ENCODE results near the gene LDLRAD3. TPM values are rescaled to one million over a fixed set of nuclear protein-coding genes. Genes with fewer than 3 reads are reported as not detected.

LDLRAD3 gene
- polyA plus RNA-seq, 2 donors = 4.8 to 5.1 TPM

DNA sequence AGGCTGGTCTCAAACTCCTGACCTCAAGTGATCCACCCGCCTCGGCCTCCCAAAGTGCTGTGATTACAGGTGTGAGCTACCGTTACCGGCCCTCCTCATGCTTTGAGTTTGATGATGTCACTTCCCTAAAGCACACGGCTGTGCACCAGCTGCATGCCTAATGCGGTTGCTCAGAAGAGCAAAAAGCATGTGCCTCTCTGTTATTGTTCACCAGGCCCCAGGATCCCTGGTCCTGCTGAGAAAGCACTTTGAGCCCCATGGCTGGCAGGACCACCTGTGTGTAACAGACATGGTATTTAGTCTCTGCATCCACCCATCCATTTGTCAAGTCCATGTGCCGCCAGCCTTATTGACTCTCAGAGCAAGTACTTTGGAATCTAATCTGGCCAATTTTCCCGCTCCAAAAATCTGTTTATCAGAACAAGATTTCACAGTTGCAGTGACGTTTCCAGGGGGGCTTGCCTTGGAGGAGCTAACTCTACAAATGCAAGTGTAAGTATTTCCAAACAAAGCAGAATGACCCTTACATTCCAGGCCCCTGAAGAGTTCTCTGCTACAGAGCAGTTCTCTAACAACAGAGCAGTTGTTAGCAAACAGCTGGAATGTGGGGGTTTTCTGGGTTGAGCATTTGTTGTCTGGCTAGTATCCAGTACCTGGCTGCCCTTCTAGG, 89.4 kb downstream of the LDLRAD3 start:
- peaks cover 0 to 4% of the 10 kb centered on the region in 2 donors for H3K4me1 ChIP-seq (ENCODE audit: control insufficient read depth in 2 of 2, insufficient read depth in 2 of 2, low read length in 1 of 2)
- no peaks in the 10 kb centered on the region for H3K27me3 ChIP-seq (ENCODE audit: control insufficient read depth in 1 of 2, insufficient read depth in 2 of 2, low read length in 2 of 2)
- 84% methylated on average over 9 of the region's 9 CpGs for WGBS, 2 donors
- no peak overlapping the region for H3K27ac ChIP-seq (ENCODE audit: low read depth in 2 of 2, low read length in 1 of 2)
- no peak overlapping the region for H3K4me3 ChIP-seq (ENCODE audit: low read depth in 1 of 2, low read length in 2 of 2)
- H3K9me3 ChIP-seq (ENCODE audit: control insufficient read depth in 2 of 2, insufficient read depth in 1 of 2, low read depth in 1 of 2, low read length in 1 of 2) = no peaks in the 10 kb centered on the region
- H3K36me3 ChIP-seq (ENCODE audit: control insufficient read depth in 2 of 2, insufficient read depth in 2 of 2, low read length in 1 of 2) = peaks cover 0 to 3% of the 10 kb centered on the region in 2 donors

DNA sequence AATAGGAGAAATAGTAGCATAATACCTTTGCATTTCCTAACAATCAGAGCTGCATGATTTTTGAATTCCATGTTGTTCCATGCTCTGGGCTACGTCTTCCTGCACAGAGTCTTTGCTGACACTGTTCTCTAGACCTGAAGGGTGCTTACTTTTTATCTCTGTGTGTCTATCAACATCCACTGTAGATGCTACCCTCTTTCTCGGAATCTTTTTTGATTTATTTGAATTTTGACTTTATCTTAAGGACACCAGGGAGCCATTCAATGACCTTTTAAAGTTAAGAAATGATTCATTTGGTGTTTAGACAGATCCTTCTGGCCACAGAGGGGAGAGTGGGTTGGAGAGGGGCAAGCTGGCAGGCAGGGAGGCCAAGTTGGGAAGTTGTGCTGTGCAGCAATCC, 90.1 kb downstream of the LDLRAD3 start:
- Histone ChIP-seq H3K4me3 (ENCODE audit: low read depth in 1 of 2, low read length in 2 of 2) (no peak overlapping the region), H3K27me3 (ENCODE audit: control insufficient read depth in 1 of 2, insufficient read depth in 2 of 2, low read length in 2 of 2) (no peaks in the 10 kb centered on the region), H3K4me1 (ENCODE audit: control insufficient read depth in 2 of 2, insufficient read depth in 2 of 2, low read length in 1 of 2) (peaks cover 0 to 4% of the 10 kb centered on the region in 2 donors), H3K36me3 (ENCODE audit: control insufficient read depth in 2 of 2, insufficient read depth in 2 of 2, low read length in 1 of 2) (peaks cover 0 to 3% of the 10 kb centered on the region in 2 donors), H3K9me3 (ENCODE audit: control insufficient read depth in 2 of 2, insufficient read depth in 1 of 2, low read depth in 1 of 2, low read length in 1 of 2) (no peaks in the 10 kb centered on the region), H3K27ac (ENCODE audit: low read depth in 2 of 2, low read length in 1 of 2) (no peak overlapping the region)
- WGBS, 2 donors = 92% methylated on average over 2 of the region's 2 CpGs

DNA sequence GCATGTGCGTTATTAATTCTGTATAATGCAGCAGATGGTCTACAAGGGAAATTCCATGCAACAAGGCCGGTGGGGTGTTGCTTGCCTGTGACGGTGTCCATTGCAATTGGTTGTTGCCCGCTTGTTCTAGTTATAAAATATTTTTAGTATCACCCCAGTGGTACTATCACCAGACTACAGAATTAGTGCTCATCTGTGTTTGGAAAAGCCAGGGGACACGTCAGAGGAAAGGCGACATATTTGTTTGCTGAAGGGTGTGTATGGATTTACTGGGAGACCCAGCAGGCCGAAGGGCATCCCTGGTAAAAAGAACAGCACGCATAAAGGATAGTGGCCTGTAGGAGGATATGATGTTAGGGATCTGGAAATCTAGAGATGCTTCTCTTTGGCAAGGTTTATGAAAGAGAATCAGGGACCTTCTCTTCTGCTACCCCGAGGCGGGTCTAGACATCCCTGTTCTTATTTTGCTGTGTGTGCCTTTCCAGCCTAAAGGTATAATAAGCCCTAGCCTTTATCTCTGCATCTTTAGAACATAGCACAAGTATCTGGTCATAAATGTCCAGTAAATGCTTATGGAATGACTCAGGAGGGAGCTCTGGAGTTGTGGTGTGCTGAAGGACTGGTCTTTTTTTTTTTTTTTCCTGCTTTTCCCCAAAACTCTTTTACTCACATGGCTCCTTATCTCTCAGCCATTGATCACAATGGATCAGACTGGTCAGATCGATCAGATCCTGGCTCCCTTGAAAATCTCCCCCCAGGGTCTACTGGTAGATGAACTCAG, 90.9 kb downstream of the LDLRAD3 start:
- 93 to 94% methylated on average over 11 of the region's 11 CpGs for WGBS, 2 donors
- Histone ChIP-seq H3K9me3 (ENCODE audit: control insufficient read depth in 2 of 2, insufficient read depth in 1 of 2, low read depth in 1 of 2, low read length in 1 of 2) (no peaks in the 10 kb centered on the region), H3K4me3 (ENCODE audit: low read depth in 1 of 2, low read length in 2 of 2) (no peak overlapping the region), H3K27me3 (ENCODE audit: control insufficient read depth in 1 of 2, insufficient read depth in 2 of 2, low read length in 2 of 2) (no peaks in the 10 kb centered on the region), H3K36me3 (ENCODE audit: control insufficient read depth in 2 of 2, insufficient read depth in 2 of 2, low read length in 1 of 2) (peaks cover 0 to 3% of the 10 kb centered on the region in 2 donors), H3K27ac (ENCODE audit: low read depth in 2 of 2, low read length in 1 of 2) (no peak overlapping the region), H3K4me1 (ENCODE audit: control insufficient read depth in 2 of 2, insufficient read depth in 2 of 2, low read length in 1 of 2) (peaks cover 0 to 4% of the 10 kb centered on the region in 2 donors)

DNA sequence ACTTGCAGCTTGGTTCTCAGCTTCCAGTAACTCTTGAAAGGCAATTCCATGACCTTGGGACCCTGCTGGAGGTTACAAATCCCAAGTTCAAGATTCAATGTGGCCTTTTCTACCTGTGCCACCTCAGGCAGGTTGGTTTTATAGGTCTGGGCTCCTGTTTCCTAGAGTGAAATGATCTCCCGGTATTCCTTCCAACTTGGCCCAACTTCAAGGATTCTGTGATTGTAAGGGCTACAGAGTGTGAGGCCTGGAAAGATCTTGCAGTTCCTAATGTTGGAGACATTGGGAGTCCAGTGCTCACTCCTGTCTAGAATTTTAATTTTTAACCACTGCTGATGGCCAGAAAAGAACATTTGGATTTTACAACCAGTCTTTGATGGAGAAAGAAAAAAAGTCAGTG, 91.6 kb downstream of the LDLRAD3 start:
- Histone ChIP-seq H3K4me3 (ENCODE audit: low read depth in 1 of 2, low read length in 2 of 2) (no peak overlapping the region), H3K27me3 (ENCODE audit: control insufficient read depth in 1 of 2, insufficient read depth in 2 of 2, low read length in 2 of 2) (no peaks in the 10 kb centered on the region), H3K27ac (ENCODE audit: low read depth in 2 of 2, low read length in 1 of 2) (no peak overlapping the region), H3K36me3 (ENCODE audit: control insufficient read depth in 2 of 2, insufficient read depth in 2 of 2, low read length in 1 of 2) (peaks cover 0 to 3% of the 10 kb centered on the region in 2 donors), H3K4me1 (ENCODE audit: control insufficient read depth in 2 of 2, insufficient read depth in 2 of 2, low read length in 1 of 2) (peaks cover 0 to 4% of the 10 kb centered on the region in 2 donors), H3K9me3 (ENCODE audit: control insufficient read depth in 2 of 2, insufficient read depth in 1 of 2, low read depth in 1 of 2, low read length in 1 of 2) (no peaks in the 10 kb centered on the region)
- WGBS, 2 donors = 42 to 50% methylated on average over 1 of the region's 1 CpG

DNA sequence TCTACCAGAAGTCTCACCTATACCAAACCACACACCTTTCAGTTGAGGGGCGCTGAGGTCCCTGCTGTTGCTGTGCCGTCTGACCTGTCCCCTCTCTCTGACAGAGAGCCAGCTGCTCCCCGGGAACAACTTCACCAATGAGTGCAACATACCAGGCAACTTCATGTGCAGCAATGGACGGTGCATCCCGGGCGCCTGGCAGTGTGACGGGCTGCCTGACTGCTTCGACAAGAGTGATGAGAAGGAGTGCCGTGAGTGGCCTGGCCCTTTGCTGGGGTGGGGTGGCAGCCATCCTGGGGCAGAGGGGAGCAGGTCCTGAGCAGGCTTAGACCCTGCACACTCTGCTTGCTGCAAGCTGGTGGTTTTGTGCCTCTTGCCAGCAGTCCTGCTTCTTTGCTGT, 92.1 kb downstream of the LDLRAD3 start:
- 88 to 92% methylated on average over 9 of the region's 9 CpGs for WGBS, 2 donors
- no peak overlapping the region for H3K27ac ChIP-seq (ENCODE audit: low read depth in 2 of 2, low read length in 1 of 2)
- H3K9me3 ChIP-seq (ENCODE audit: control insufficient read depth in 2 of 2, insufficient read depth in 1 of 2, low read depth in 1 of 2, low read length in 1 of 2) = no peaks in the 10 kb centered on the region
- peaks cover 0 to 4% of the 10 kb centered on the region in 2 donors for H3K4me1 ChIP-seq (ENCODE audit: control insufficient read depth in 2 of 2, insufficient read depth in 2 of 2, low read length in 1 of 2)
- no peaks in the 10 kb centered on the region for H3K27me3 ChIP-seq (ENCODE audit: control insufficient read depth in 1 of 2, insufficient read depth in 2 of 2, low read length in 2 of 2)
- peaks cover 0 to 3% of the 10 kb centered on the region in 2 donors for H3K36me3 ChIP-seq (ENCODE audit: control insufficient read depth in 2 of 2, insufficient read depth in 2 of 2, low read length in 1 of 2)
- H3K4me3 ChIP-seq (ENCODE audit: low read depth in 1 of 2, low read length in 2 of 2) = no peak overlapping the region

DNA sequence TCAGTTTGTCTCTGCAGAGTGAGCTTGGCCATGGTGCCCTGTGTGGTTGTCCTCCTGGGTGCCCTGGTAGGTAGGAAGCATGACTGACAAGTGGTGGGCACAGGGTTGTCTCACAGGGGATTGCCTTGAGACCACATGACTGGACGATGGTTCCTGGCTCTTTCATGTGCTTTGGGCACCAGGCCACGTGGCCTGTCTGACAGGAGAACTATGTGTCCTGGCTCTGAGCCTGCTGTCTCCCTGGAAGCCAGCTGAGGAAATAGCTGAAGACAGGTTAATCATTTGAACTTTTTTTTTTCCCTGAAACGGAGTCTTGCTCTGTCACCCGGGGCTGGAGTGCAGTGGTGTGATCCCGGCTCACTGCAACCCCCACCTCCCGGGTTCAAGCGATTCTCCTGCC, 93.2 kb downstream of the LDLRAD3 start:
- Histone ChIP-seq H3K4me1 (ENCODE audit: control insufficient read depth in 2 of 2, insufficient read depth in 2 of 2, low read length in 1 of 2) (peaks cover 0 to 4% of the 10 kb centered on the region in 2 donors), H3K4me3 (ENCODE audit: low read depth in 1 of 2, low read length in 2 of 2) (no peak overlapping the region), H3K27ac (ENCODE audit: low read depth in 2 of 2, low read length in 1 of 2) (no peak overlapping the region), H3K27me3 (ENCODE audit: control insufficient read depth in 1 of 2, insufficient read depth in 2 of 2, low read length in 2 of 2) (no peaks in the 10 kb centered on the region), H3K36me3 (ENCODE audit: control insufficient read depth in 2 of 2, insufficient read depth in 2 of 2, low read length in 1 of 2) (peaks cover 0 to 3% of the 10 kb centered on the region in 2 donors), H3K9me3 (ENCODE audit: control insufficient read depth in 2 of 2, insufficient read depth in 1 of 2, low read depth in 1 of 2, low read length in 1 of 2) (no peaks in the 10 kb centered on the region)
- WGBS, 2 donors = 36 to 38% methylated on average over 7 of the region's 7 CpGs

DNA sequence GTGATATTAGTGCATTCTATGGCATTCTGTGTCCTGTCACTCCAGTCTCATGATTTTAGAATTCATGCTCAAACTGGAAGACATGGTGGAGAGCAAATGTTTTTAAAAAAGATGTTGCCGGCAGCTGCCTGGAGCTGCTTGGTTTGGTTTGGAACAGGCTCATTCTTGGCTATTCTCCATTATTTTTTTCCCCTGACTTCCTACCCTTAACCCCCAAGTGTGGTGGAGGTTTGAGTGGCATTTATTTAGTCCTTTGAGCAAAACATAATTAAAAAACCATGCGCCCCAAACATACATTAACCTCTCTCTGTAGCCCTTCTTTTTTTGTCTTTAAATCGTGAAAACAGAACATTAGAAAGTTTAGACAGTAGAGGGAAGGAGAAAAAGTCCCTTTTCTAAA, 94.7 kb downstream of the LDLRAD3 start:
- Histone ChIP-seq H3K36me3 (ENCODE audit: control insufficient read depth in 2 of 2, insufficient read depth in 2 of 2, low read length in 1 of 2) (peaks cover 0 to 3% of the 10 kb centered on the region in 2 donors), H3K9me3 (ENCODE audit: control insufficient read depth in 2 of 2, insufficient read depth in 1 of 2, low read depth in 1 of 2, low read length in 1 of 2) (no peaks in the 10 kb centered on the region), H3K4me1 (ENCODE audit: control insufficient read depth in 2 of 2, insufficient read depth in 2 of 2, low read length in 1 of 2) (peaks cover 0 to 4% of the 10 kb centered on the region in 2 donors), H3K4me3 (ENCODE audit: low read depth in 1 of 2, low read length in 2 of 2) (no peak overlapping the region), H3K27ac (ENCODE audit: low read depth in 2 of 2, low read length in 1 of 2) (no peak overlapping the region), H3K27me3 (ENCODE audit: control insufficient read depth in 1 of 2, insufficient read depth in 2 of 2, low read length in 2 of 2) (no peaks in the 10 kb centered on the region)
- WGBS, 2 donors = 68 to 73% methylated on average over 3 of the region's 3 CpGs

DNA sequence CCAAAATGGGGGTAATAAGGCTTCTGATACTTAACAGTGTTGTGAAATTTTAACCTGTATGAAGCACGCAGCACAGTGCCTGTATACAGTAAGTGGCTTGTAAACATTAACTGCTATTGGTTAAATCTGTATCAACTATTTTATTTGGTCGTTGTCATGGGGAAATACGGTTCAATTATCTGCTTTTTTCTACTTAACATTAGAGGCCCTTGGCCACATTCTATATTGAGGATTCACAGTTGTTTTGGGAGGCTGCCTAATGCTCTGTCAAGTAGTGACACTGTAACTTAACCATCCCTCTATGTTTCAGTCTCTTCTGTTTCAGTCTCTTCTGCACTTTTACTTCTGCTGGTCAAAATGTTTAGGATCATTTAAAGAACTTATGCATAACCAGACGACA, 95.6 kb downstream of the LDLRAD3 start:
- H3K4me1 ChIP-seq (ENCODE audit: control insufficient read depth in 2 of 2, insufficient read depth in 2 of 2, low read length in 1 of 2) = peaks cover 0 to 4% of the 10 kb centered on the region in 2 donors
- WGBS, 2 donors = 77 to 78% methylated on average over 4 of the region's 4 CpGs
- peaks cover 0 to 3% of the 10 kb centered on the region in 2 donors for H3K36me3 ChIP-seq (ENCODE audit: control insufficient read depth in 2 of 2, insufficient read depth in 2 of 2, low read length in 1 of 2)
- no peaks in the 10 kb centered on the region for H3K27me3 ChIP-seq (ENCODE audit: control insufficient read depth in 1 of 2, insufficient read depth in 2 of 2, low read length in 2 of 2)
- no peaks in the 10 kb centered on the region for H3K9me3 ChIP-seq (ENCODE audit: control insufficient read depth in 2 of 2, insufficient read depth in 1 of 2, low read depth in 1 of 2, low read length in 1 of 2)
- H3K4me3 ChIP-seq (ENCODE audit: low read depth in 1 of 2, low read length in 2 of 2) = no peak overlapping the region
- H3K27ac ChIP-seq (ENCODE audit: low read depth in 2 of 2, low read length in 1 of 2) = no peak overlapping the region

DNA sequence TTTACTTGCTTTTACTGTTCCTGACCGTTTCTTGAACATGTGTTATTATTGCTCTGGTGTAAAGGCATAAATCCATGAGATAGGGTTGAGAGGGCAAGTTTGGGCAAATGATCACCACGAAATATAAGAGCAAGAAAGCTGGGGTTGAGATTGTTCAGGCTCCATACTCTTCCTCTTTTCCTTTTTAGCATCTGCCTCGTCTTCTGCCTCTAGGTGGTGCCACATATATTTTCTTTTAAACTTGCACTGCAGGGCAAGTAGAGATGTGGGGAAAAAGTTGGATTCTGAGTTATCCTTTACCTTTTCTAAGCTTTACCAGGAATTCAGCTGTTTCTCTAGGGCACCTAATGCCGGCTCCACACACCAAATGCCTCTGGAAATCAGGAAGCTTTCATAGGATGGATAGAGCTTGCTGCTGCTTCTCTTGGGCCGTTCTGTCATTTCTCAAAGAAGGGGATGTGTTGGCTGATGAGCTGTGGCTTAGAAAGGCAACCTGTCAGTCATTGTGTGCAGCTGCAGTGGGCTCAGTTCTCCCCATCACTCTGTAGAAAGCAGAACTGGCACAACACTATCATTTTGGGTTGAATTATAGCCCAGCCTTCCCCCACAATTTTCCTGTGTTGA, 98.2 kb downstream of the LDLRAD3 start:
- H3K4me3 ChIP-seq (ENCODE audit: low read depth in 1 of 2, low read length in 2 of 2) = no peak overlapping the region
- no peak overlapping the region for H3K27ac ChIP-seq (ENCODE audit: low read depth in 2 of 2, low read length in 1 of 2)
- 57 to 60% methylated on average over 5 of the region's 5 CpGs for WGBS, 2 donors
- no peaks in the 10 kb centered on the region for H3K27me3 ChIP-seq (ENCODE audit: control insufficient read depth in 1 of 2, insufficient read depth in 2 of 2, low read length in 2 of 2)
- no peaks in the 10 kb centered on the region for H3K36me3 ChIP-seq (ENCODE audit: control insufficient read depth in 2 of 2, insufficient read depth in 2 of 2, low read length in 1 of 2)
- no peaks in the 10 kb centered on the region for H3K4me1 ChIP-seq (ENCODE audit: control insufficient read depth in 2 of 2, insufficient read depth in 2 of 2, low read length in 1 of 2)
- H3K9me3 ChIP-seq (ENCODE audit: control insufficient read depth in 2 of 2, insufficient read depth in 1 of 2, low read depth in 1 of 2, low read length in 1 of 2) = no peaks in the 10 kb centered on the region
